Suppressor macrophage treated with lipopolysaccharide for 4 hours (primary cell): ENCODE results near the gene SS18L1.
"Not testable (repeated sequence)": the region's sequence is repeated elsewhere in the genome, so short reads cannot be mapped to it uniquely, and the experiment has no call there.

Experiments used
- DNase-seq: peaks from one replicate; pipeline ENCODE4 v3.0.0-alpha.2; 2020

The SS18L1 gene

DNA sequence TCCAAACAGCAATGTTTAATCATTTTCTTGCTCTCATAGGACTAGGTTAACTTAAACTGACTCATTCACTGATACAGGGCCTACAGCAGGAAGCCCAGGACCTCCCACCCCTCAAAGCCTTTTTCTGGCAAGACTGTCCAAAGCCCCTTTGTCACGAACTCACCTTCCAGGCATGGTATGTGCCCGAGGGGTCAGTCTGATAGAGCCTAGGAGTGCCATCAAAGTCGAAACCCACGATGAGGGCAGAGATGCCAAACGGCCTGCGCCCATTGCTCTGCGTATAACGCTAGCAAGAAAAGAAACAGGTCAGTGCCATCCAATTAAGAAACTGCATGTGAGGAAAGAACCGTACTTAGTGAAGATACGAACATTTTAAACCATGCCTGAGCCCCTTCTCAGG, 4.7 kb upstream of the SS18L1 start:
- no peak for DNase-seq

DNA sequence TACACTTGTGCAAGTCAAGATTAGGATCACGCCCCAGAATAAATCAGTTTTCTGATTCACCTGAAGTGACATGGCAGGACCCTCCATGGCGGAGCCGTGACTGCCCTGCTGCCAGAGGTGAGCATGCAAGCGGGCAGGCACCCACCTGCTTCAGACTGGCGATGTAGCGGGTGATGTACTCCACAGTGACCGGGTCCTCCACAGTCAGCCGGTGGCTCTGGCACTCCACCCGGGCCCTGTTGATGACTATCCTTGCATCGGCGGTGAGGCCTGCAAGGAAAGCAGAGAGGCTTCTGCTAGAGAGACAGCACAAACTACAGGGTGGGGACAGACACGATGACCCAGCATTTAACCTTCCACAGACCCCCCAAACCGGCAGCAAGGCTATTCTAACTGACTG, 3.9 kb upstream of the SS18L1 start:
- DNase-seq, result no peak

DNA sequence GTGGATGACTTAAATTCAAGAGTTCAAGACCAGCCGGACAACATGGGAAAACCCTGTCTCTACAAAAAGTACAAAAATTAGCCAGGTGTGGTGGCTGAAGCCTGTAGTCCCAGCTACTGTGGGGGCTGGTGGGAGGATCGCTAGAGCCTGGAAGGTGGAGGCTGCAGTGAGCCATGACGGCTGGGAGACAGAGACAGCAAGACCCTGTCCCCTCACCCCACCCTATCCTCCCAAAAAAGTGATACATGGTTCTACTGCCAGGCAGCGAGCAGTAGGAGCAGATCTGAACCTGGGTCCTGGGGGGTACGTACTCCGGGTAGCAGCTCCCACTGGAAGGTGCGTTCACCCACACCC, 2.5 kb upstream of the SS18L1 start:
- no peak for DNase-seq

DNA sequence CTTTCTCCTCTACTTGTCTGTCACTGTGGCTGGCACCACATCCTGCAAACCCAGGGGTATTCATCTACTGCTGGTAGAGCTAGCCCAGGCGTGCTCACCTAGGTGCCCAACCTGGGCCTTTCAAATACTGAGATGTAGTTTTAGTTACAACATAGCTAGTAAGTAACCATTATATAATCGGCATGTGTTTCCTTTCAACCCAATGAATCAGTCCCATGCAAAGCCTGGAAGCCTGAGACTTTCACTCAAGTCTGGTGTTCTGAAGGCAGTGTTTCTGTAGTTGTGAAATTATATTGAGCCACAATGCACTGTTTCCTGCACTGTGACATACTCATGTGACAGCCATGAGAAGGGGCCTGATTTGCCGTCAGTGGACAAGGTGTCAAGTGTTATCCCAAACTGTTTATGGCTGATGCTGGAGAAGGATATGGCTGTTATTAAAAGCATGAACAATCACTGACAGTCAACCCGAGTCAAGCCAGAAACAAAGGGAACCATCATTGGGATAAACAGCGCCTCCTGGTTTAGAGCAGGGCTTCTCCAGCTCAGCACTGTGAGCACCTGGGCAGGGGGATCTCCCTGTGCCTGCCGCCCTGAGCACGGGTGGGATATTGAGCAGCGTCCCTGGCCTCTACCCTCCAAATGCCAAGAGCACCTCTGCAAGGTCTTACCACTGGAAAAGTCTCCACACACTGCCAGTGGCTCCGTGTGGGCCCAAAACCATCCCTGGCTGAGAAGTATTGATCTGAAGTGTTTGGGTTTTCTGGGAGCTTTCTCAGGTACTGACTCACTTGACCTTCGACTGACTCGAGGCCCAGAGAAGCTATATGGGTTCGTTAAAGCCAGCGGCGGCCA, 1.9 kb upstream of the SS18L1 start:
- peak; percentile 82 for DNase-seq

DNA sequence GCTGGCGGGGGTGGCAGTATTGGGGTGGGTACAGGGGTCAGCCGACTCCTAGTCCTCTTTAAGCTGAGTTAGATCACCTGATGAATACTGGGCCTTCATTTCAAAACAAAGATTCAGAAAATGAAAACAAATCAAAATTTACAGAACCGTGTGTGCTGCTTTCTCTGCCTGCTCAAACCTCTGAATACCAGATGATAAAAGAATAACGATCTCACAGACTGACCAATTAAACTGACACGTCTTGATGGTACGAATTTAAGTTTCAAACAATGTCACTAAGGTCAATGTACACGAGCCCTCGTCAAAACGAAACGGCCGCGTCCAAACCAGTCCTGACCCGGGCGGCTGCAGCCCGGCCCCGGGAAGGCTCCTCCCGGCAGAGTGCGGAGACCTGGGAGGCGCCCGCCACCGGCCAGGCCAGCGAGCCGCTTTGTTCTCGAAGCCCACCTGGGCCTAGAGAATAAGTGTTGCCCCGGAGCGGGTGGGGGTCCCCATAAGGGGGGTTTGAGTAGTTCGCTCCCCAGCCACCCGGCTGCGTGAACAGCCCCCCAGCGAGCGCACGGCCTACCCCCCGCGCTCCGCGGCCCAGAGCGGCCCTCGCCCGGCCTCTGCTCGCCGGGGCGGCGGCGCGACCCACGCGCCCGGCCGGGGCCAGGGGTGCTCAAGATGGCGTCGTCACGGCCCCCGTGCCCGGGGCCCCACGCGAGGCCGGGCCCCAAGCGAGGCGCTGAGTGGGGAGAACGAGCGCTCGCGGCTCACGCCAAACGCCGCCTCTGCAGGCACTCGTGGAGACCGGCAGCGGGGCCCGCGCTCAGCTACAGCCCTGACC, 1.1 kb upstream of the SS18L1 start:
- peak; percentile 42 for DNase-seq

DNA sequence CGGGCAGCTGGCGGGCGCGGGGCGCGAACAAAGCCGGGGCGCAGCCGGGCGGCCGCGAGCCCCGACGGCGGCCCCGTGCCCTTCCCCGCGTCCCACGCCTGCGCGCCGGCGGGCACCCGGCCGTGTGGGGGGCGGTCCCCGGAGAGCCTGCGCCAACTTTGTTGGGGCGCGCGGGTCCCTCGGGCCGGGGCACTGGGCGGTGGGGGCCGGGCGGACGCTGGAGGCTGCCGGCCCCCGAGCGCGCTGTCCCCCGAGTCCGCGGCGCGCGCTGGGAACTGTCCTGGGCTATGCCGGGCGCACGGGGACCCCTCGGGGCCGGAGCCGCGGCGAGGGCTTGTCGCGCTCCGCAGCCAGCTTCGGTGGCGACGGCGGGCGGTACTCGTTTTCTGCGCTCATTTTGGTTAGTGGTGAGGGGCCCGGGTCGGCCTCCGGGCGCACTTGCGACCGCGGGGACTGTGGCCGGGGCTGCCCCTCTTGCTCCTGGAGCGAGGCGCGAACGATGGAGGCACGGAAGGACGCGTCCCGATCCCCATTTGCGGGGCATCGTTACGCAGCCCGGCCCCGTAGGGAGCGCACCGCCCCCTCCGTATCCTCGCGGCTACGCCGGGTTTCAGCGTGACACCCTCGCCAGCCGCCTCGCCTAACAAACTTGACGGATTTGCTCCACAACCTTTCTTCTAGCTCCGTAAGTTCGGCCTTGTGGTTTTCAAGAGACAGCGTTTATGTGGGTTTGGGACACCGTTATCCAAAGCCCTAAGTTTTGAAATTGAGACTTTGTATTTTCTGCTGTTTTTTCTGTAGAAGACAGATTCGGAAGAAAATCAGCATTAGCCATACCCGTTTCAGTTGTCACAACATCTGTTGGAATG, 622 bp downstream of the SS18L1 start:
- DNase-seq, result peak; percentile 76

DNA sequence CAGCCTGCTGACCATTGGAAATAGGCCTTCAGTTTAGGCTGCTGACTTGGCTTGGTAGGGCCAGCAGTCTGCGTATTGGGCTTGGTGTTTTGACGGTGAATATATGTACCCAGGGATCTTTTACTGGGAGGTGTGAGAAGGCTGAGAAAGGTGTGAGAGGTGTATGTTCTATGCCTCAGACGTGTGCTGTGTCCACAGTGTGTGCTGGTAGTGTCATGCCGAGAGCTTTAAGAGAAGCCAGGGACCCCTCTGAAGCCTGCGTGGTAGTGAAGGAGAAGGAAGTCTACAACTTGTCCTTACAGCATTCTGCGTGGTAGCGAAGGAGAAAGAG, 2.1 kb downstream of the SS18L1 start:
- no peak for DNase-seq

DNA sequence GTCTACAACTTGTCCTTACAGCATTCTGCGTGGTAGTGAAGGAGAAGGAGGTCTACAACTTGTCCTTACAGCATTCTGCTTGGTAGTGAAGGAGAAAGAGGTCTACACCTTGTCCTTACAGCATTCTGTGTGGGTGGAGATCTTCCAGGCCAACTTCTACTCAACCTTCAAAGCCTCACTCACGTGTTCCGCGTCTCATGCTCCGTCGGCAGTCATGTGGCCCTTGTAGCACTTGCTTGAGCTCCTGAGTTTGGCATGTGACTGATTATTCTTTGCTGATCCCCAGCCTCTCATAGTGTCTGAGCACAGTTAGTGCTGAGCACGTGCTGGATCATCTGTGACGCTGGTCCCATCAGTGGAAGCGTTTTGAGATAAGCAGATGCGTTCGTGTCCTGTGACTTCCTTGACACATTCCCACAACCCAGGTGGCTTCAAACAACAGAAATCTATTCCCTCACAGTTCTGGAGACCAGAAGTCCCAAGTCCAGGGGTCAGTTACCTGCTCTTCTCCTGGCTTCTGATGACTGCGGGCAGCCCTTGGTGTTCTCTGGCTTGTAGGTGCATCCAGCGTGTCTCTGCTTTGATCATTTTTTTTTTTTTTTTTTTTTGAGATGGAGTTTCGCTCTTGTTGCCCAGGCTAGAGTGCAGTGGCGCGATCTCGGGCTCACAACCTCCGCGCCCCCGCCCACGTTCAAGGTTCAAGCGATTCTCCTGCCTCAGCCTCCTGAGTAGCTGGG, 2.6 kb downstream of the SS18L1 start:
- DNase-seq, result no peak

DNA sequence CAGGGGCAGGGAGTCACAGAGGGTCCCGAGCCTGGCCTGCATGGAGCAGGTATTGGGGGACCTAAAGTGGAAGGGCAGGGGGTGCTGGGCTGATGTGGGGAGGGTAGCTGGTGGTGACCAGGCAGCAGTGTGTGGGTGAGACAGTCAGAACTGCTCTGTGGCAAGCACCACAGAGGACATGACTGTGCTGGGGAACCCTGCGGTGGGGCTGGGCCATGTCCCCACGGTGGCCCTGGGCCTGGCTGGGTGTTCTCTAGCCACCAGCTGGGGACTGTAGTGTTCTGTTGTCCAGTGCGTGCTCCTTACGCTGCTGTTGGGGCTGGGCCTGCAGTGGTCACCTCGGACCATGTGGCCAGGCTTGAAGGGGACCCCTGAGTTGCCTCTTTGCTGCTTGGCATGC, 3.6 kb downstream of the SS18L1 start:
- no peak for DNase-seq

DNA sequence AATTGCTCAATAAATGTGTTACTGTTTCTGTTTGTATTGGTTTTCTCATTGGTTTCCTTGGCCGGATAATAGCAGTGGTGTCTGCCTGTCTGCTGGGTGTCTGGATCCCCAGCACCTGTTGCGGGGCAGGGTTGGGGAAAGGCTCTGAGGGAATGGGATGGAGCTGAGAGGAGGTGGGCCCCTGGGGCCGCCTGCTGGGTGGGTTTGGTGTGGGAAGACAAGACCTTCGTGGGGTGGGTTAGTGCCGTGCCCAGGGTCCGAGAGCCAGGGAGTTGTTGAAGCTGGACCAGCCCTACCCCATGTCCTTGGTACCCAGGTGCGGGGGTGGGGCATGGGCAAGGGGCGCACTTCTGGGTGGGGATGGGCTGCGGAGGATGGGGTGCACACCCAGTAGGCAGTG, 4.0 kb downstream of the SS18L1 start:
- DNase-seq, result no peak

DNA sequence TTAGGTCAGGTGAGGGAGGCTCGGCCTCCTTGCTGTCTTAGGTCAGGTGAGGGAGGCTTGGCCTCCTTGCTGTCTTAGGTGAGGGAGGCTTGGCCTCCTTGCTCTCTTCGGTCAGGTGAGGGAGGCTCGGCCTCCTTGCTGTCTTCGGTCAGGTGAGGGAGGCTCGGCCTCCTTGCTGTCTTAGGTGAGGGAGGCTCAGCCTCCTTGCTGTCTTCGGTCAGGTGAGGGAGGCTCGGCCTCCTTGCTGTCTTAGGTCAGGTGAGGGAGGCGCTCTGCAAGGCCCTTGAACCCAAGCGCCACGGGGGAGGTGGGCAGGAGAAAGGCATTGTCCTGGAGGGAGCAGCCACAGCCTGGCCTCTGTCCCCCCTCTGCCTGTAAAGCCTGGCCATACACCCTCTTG, 4.8 kb downstream of the SS18L1 start:
- DNase-seq, result not testable (repeated sequence)

DNA sequence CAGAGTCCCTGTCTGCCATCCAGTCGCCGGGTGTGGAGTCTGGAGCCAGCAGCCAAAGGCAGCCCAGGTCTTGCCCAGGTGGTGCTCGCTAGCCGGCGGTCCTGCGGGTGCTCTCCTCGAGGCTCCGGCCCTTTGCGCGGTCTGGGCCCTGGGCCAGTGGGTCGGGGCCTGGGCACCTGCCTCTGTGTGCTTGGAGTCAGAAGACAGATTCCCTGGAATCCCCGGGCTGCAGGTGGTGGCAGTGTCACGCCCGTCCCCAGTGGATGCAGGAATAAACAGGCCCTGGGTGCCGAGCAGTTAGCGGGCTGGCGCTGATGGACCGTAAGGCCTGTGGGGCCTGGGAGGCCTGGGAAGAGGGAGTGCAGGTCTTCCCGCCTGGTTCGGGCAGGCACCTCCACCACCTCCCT, 5.3 kb downstream of the SS18L1 start:
- no peak for DNase-seq

DNA sequence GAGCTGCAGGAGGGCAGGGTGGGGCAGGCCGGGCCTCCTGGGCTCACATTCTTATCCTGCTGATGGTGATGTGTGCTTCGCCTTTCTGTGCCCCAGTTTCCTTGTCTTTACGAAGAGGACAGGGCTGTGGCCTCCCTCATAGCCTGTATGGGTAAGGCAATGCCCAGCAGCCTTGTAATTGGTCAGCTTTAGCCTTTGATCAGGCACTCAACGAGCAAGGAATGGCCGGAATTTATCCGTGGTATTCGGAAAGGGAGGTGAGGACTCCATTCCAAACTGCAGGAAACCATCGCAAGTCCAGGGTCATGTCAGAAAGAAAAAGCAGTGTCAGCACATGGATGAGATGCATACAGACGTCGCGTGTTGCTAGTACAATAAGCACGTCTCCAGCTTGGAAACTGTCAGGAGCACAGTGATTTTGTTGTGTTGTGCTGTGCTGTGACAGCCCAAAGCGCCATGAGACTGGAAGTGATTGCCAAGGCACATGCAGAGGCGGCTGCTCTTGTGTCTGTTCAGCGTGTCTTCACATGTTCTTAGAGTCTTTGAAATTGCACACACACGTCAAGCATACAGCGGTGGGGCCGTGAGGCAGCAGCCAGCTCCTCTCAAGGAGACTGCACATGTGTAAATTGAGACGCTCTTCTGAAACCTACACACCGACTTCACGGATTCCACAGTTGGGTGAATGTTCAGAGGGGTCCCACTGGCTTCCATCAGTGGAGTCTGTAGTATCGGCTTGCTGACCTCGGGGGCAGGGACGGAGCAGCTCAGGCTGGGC, 6.2 kb downstream of the SS18L1 start:
- DNase-seq, result no peak

DNA sequence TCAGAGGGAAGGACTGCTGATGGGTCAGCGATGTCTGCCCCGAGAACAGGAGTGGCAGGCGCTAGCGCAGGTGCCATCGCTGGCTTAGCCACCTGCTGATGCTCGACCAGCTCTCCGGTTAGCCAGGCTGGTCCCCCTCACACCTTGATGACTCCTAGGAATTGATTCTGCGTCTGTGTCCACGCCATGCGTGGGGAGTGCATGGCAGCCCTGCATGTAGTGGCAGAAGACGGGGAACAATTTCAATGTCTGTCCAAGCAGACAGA, 6.7 kb downstream of the SS18L1 start:
- DNase-seq, result no peak

DNA sequence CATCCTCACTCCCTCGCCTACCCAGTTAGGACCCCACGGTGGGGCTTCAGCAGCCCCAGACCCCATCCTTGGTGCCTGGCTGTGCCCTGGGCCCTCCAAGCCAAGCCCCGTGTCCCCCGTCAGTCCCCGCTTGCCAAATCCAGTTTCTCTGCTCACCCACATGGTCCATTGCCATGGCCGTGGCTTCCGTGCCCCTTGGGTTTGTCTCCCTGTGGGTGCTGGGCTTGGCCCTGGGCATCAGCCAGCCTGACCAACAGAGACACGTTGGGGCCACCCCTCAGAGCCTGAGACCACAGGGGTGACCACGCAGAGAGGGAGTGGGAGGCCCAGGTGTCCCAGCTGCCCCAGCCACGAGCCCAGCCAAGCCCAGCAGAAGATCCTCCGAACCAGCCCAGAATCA, 7.7 kb downstream of the SS18L1 start:
- no peak for DNase-seq

DNA sequence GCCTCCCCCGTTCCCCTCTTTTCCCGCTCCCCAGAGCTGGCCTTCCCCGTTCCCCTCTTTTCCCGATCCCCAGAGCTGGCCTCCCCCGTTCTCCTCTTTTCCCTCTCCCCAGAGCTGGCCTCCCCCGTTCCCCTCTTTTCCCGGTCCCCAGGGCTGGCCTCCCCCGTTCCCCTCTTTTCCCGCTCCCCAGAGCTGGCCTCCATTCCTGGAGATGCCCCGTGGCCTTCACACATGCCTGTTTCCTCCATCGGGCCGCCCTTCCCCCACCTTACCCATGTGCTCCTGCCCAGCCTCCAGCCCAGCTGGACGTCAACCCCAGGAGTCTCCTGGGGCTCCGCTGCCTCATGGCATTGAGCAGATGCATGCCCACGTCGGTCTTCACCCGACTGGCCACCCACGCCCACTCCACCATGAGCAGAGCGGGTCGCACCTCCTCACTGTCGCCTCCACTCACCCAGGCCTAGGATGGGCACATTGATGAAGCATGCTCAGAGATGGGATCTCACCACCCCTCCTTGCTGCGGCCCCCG, 8.3 kb downstream of the SS18L1 start:
- DNase-seq, result no peak

DNA sequence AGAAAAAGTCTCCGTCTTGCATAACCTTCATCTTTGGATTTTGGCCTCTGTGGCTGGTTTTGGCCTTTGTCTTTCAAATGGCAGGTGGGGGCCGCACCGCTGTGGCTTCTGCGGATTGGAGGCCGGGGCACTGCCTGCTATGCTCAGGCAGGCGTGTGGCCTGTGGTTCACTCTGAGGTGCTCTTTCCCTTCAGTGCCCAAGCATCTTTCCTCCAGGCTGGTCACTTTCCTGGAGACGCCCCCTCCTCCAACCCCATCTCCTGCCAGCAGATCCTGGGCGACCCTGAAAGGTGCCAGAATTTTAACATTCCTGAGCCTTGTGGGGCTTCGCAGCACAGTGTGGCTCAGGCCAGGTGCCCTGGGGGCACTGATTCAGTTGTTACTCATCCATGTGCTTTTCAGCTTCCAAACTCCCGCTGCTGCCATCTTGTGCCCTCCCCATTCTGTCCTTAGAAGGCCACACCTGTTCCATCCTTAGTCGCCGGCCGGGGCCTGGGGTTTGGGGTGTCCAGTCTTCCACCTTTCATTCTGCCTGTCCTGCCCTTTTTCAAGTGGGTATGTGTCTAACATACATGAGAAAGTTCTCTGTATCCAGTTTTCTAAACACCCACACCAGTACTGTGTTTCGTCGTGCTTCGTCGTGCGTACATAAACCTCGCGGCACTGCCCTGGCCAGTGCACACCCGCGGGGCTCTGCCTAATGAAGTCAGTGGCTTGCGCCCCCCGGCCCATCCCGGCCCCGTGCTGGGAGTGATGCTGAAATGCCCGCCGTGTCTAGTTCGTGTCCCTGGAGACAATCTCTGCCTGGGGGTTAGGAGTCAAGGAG, 12.1 kb downstream of the SS18L1 start:
- DNase-seq, result no peak

DNA sequence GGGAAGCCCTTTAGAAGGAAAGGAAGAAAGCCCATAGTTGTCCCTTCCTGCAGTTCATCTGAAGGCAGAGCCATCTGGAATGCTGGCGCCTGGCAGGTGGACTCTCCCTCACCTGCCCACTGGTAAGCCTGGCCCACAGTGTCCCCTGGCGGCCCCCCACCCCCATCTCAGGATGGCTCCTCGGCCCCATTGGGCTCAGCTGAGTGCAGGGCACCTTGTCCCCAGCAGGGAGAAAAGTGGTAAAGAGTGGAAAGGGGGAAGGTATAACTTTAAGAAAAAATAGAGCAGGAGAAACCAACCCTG, 12.6 kb downstream of the SS18L1 start:
- no peak for DNase-seq

DNA sequence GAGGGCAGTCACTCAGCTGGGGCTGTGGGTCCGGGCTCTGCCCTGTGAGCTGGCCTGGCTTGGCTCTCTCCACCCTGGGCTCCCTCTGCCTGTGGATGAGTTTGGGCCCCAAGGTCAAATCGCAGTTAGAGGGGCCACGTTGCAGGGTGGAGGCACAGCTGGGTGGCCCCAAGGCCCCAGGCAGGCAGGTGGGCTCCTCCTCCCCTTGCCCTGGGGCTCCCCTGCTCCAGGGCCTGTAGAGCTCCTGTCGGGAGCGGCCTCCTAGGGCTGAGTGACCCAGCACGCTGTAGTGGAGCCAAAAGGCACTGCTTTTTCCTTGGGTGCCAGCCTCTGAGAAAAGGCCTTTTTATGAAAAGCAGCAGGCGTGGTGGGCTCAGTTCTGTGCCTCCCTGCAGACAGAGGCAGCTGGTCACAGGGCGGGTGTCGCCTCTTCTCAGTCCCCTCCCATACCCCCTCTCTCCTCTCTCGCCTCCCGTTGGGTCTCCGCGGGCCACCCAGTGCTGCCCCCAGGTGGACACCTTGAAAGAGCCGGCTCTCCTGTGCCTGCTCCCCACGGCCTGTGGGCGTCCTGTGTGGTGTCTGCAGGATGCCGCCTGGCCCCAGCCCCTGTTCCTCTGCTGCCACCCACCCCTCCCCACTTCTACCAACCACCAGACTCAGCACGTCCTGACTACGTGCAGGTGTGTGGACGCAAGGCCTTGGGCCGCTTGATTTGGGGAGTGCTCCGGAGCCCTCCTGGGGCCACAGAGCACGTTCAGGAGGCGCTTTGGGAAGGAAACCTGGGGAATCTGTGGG, 13.2 kb downstream of the SS18L1 start:
- peak; percentile 57 for DNase-seq

DNA sequence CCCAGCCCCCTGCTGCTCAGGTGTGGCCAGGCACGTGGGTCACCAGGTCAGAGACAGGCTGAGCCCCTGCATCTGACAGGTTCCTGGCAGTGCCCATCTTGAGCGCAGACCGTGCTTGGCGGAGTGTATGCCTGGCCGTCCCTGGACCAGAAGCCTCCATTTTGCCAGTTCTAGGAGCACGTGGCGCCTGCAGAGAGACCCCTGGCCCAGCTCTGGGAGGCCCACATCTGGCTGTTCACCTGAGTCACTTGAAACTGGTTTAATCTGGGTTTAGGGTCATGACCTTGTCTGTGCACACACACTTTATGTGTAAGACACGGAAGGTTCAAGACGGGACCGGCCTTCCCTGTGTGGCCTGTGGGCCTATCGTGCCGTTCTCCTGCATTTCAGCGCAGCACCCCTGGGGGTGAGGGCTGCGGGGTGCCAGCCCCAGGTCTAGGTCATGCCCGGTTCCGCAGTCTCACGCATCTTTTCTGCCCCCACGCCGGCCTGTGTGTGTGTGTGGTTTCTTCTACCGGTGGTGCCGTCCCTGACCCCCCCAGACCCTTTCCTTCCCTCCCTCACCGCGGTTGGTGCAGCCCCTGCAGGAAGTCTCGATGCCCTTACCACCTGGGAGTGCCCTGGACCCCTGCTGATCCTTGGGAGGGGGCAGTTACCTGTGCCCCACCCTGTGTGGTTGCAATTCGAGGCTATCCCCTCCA, 14.0 kb downstream of the SS18L1 start:
- DNase-seq, result no peak
